Neural cell (in vitro differentiated cells): ENCODE results near the gene FAM83F.

ENCODE experiments used
- EP300 ChIP-seq: fragments of 450-650 bp; conservative IDR thresholded peaks from 2 replicates; pipeline ENCODE4 v1.6.1; 2014; ENCODE audit warnings: antibody characterized with exemption, mild to moderate bottlenecking, moderate library complexity; ENCODE audit not compliant: poor library complexity, severe bottlenecking
- EZH2 ChIP-seq: fragments of 200-600, 300-800 bp; shearing (Covaris generic), sonication (generic); IDR thresholded peaks from 2 replicates; pipeline ENCODE4 v1.6.1; 2014; ENCODE audit warnings: antibody characterized with exemption, low read length, borderline replicate concordance, mild to moderate bottlenecking; ENCODE audit not compliant: insufficient read depth, poor library complexity, severe bottlenecking
- POLR2AphosphoS5 ChIP-seq: IDR thresholded peaks from 2 replicates; pipeline ENCODE4 v1.6.1; 2012
- SMC3 ChIP-seq: fragments of 450-650 bp; conservative IDR thresholded peaks from 2 replicates; pipeline ENCODE4 v1.6.1; 2014; ENCODE audit warnings: antibody characterized with exemption, mild to moderate bottlenecking, moderate library complexity; ENCODE audit not compliant: poor library complexity
- TF ChIP-seq, protein P1 (sequence below): fragments of 450-650 bp; IDR thresholded peaks from 2 replicates; pipeline ENCODE4 v1.5.1; 2014; ENCODE audit warnings: antibody characterized with exemption, mild to moderate bottlenecking, moderate library complexity; ENCODE audit not compliant: poor library complexity, severe bottlenecking
- TF ChIP-seq, protein P2 (sequence below): IDR thresholded peaks from 2 replicates; pipeline ENCODE4 v1.6.1; 2012; ENCODE audit warnings: borderline replicate concordance

DNA sequence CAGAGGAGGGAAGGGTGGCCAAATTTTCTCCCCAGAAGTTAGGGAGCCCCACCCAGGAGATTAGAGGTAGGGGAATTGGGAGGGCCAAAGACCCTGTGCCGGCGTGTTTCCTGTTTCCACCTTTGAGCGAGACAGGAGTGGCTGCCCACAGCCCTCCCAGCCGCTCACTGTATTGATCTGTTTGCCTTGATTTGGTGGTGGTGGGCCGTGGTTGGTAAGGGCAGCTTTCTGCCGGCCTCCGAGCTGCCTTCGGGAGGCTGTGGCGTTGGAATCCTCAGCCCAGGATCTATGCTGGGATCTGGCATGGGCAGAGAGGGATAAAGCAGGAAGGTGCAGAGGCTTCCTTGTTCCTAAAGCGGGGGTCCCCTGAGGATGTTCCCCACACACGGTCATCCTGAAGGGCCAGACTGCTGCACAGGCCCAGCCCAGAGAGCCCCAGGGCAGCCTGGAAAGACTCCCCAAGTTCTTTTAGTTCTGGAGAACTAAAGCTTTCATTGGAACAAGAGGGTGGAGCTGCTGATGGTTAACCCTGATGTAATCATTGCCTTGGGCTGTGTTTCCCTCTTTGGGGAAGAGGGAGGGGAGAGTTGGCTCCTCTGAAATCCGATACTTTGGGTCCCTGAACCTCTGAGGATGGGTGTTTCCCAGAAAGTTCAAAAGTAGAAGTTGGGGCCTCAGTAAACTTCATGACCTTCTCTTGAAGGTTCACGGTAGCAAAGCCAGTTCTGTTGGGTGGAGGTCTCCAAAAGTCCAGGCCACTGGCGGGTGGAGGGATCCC, 7.2 kb downstream of the FAM83F start:
- TF ChIP-seq, protein P1, sequence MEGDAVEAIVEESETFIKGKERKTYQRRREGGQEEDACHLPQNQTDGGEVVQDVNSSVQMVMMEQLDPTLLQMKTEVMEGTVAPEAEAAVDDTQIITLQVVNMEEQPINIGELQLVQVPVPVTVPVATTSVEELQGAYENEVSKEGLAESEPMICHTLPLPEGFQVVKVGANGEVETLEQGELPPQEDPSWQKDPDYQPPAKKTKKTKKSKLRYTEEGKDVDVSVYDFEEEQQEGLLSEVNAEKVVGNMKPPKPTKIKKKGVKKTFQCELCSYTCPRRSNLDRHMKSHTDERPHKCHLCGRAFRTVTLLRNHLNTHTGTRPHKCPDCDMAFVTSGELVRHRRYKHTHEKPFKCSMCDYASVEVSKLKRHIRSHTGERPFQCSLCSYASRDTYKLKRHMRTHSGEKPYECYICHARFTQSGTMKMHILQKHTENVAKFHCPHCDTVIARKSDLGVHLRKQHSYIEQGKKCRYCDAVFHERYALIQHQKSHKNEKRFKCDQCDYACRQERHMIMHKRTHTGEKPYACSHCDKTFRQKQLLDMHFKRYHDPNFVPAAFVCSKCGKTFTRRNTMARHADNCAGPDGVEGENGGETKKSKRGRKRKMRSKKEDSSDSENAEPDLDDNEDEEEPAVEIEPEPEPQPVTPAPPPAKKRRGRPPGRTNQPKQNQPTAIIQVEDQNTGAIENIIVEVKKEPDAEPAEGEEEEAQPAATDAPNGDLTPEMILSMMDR: no peak
- no peak for TF ChIP-seq POLR2AphosphoS5
- TF ChIP-seq EZH2: no peak
- TF ChIP-seq, protein P2, sequence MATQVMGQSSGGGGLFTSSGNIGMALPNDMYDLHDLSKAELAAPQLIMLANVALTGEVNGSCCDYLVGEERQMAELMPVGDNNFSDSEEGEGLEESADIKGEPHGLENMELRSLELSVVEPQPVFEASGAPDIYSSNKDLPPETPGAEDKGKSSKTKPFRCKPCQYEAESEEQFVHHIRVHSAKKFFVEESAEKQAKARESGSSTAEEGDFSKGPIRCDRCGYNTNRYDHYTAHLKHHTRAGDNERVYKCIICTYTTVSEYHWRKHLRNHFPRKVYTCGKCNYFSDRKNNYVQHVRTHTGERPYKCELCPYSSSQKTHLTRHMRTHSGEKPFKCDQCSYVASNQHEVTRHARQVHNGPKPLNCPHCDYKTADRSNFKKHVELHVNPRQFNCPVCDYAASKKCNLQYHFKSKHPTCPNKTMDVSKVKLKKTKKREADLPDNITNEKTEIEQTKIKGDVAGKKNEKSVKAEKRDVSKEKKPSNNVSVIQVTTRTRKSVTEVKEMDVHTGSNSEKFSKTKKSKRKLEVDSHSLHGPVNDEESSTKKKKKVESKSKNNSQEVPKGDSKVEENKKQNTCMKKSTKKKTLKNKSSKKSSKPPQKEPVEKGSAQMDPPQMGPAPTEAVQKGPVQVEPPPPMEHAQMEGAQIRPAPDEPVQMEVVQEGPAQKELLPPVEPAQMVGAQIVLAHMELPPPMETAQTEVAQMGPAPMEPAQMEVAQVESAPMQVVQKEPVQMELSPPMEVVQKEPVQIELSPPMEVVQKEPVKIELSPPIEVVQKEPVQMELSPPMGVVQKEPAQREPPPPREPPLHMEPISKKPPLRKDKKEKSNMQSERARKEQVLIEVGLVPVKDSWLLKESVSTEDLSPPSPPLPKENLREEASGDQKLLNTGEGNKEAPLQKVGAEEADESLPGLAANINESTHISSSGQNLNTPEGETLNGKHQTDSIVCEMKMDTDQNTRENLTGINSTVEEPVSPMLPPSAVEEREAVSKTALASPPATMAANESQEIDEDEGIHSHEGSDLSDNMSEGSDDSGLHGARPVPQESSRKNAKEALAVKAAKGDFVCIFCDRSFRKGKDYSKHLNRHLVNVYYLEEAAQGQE: no peak
- no peak for TF ChIP-seq EP300
- no peak for TF ChIP-seq SMC3
